ENCODE results near the gene KATNAL2.

KATNAL2 gene

DNA sequence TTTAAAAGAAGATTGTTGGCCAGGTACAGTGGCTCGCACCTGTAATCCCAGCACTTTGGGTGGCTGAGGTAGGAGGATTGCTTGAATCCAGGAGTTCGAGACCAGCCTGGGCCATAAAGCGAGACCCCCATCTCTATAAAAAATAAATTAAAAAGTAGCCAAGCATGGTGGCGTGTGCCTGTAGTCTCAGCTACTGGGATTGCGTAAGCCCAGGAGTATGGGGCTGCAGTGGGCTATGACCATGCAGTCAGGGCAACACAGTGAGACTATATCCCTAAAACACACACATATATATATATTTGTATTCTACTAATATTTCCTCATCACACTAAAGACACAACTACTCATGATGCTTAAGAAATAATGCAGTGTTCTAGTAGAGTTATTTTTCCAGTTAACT is 225.8 kb downstream of the KATNAL2 start:
- Histone ChIP-seq H3K4me1 (no peaks in the 10 kb centered on the region), H3K27me3 (ENCODE audit: low read depth) (no peaks in the 10 kb centered on the region), H3K4me3 (no peak overlapping the region), H3K9me3 (no peaks in the 10 kb centered on the region), H3K36me3 (replicated peaks) (no peaks in the 10 kb centered on the region)
- DNase-seq (ENCODE audit: low spot score in 2 of 2), result no peak
- in situ Hi-C loops (cut with MboI; ENCODE audit: low sequenced_read_pairs), result no loop called here

DNA sequence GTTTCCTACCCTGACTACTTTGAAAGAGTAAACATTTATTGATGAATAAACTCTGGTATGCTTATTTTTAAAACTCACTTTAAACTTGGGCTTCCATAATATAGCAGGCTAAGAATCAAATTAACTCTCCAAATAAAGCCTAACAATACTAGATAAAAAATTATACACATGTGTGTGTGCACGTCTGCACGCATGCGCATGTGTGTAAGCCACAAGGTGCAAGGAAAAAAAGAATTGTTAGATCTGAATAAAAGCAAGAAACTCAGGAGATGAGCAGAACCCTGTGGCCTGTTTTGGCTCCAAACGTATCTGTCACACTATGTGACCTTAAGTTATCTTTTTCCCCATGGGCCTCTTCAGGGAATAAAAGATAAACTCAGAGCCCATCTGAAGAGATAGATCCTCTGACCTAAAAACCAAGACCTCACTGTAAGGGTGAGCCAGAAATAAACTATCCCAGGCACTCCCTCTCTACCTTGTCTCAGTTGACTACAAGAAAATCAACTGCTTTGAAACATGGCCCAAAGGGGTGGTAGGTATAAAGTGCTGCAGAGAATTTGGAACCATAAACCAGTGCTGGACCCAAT is 226.6 kb downstream of the KATNAL2 start:
- DNase-seq (ENCODE audit: low spot score in 2 of 2), result no peak
- Histone ChIP-seq H3K27me3 (ENCODE audit: low read depth) (no peaks in the 10 kb centered on the region), H3K9me3 (no peaks in the 10 kb centered on the region), H3K4me3 (no peak overlapping the region), H3K36me3 (replicated peaks) (no peaks in the 10 kb centered on the region), H3K4me1 (no peaks in the 10 kb centered on the region; the same call in 1 of the 2 replicates)
- in situ Hi-C loops (cut with MboI; ENCODE audit: low sequenced_read_pairs), result no loop called here

DNA sequence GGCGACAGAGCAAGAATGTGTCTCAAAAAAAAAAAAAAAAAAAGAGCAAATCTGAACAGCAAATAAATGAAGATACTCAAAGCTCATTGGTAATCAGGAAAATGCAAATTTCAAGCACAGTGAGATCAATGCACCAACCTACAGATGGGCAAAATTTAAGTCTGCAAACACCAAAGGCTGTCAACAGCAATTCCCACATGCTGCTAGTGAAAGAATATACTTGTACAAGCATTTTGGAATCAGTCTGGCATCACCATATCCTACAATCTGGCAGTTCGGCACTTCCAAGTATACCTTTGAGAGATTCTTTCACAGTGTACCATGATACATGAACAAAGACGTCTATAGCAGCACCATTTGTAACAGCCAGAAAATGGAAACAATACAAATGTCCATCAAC is 228.8 kb downstream of the KATNAL2 start:
- H3K4me3 ChIP-seq, result no peak overlapping the region
- H3K36me3 ChIP-seq (replicated peaks), result no peaks in the 10 kb centered on the region
- in situ Hi-C loops (cut with MboI; ENCODE audit: low sequenced_read_pairs), result no loop called here
- H3K27me3 ChIP-seq (ENCODE audit: low read depth), result no peaks in the 10 kb centered on the region
- H3K9me3 ChIP-seq, result no peaks in the 10 kb centered on the region
- H3K4me1 ChIP-seq, result peaks cover 7% of the 10 kb centered on the region
- no peak for DNase-seq (ENCODE audit: low spot score in 2 of 2)

DNA sequence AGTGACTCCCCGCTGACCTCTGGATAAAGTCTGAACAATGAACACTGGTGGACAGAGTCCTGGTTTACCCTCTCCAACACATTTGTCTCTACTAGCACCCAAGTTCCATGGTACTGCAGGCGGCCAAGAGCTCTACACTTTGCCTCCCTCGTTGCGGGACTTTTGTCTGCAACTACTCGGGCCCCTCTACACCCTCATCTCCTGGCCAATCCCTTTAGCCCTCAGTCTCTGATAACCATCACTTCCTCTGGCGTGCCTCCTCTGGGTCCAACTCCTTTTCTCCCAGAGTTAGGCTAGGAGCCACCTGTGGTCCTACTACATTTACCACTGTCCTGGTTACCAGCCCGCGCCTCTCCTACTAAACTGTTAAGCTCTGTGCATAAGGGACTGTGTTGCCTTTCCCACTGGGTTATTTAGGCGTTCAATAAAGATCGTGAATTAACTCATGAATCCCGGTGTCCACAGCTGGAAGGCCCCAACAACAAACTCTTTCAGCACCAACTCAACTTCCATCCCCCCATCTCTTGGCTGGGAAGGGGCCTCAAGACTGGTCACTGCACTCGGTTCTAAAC is 232.1 kb downstream of the KATNAL2 start:
- in situ Hi-C loops (cut with MboI; ENCODE audit: low sequenced_read_pairs), result no loop called here
- no peak for DNase-seq (ENCODE audit: low spot score in 2 of 2)

DNA sequence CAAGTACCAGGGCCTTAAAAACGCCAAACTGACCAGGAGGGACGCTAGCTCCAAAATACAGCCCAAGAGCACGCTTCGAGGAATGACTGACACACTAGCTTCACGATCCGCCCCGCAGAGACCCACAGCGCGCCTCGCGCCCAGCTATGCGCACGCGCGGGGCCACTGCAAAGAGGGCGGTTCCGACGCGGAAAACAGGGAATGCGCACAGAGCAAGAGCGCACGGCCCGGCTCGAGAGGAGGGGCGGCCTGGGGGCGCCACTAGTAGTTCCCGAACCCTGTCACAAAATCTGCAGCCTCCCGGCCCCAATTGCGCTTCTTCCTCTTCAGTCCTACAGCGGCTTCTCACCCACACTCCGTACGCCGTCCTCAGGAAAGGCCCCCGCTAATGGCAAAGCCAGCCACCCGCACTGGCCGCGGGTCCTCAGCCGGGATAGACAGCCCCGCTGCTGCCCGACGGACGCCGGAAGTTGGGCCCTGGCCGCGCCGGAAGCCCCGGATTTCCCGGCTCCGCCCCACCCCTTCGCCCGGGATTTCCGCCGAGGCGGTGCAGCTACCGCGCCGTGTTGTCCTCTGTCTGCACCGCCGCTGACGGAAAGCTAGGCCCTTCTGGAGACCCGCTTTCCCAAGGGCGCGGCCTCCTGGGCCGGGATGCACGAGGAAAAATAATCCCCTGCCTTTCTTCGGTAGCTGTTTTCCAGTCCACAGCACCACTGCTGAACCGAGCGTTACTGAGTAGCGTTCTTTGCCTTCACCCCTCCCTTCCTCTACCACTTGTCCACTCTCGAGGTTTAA is 232.8 kb downstream of the KATNAL2 start, which contains the start of gene HDHD2:
Gene HDHD2 (minus strand): TSS at position 472 of the 795 bp plus-strand sequence. CDS start 14,061 bp downstream, outside the sequence.
- in situ Hi-C loops (cut with MboI; ENCODE audit: low sequenced_read_pairs), result no loop called here
- peak; percentile 78 to 90 for DNase-seq (ENCODE audit: low spot score in 2 of 2)
- H3K27me3 ChIP-seq (ENCODE audit: low read depth), result no peaks in the 10 kb centered on the region
- H3K9me3 ChIP-seq, result no peaks in the 10 kb centered on the region
- H3K4me1 ChIP-seq, result peaks cover 9% of the 10 kb centered on the region
- H3K4me3 ChIP-seq, result peak within 1 kb of the TSS; percentile 74
- H3K36me3 ChIP-seq (replicated peaks), result peaks cover 11% of the 10 kb centered on the region

More for the DNA sequence above, 232.1 kb downstream of the KATNAL2 start:
- Histone ChIP-seq H3K27me3 (ENCODE audit: low read depth) (no peaks in the 10 kb centered on the region), H3K36me3 (replicated peaks) (peaks cover 10% of the 10 kb centered on the region), H3K4me1 (peaks cover 9% of the 10 kb centered on the region), H3K4me3 (peak overlapping the region; percentile 74), H3K9me3 (no peaks in the 10 kb centered on the region)

DNA sequence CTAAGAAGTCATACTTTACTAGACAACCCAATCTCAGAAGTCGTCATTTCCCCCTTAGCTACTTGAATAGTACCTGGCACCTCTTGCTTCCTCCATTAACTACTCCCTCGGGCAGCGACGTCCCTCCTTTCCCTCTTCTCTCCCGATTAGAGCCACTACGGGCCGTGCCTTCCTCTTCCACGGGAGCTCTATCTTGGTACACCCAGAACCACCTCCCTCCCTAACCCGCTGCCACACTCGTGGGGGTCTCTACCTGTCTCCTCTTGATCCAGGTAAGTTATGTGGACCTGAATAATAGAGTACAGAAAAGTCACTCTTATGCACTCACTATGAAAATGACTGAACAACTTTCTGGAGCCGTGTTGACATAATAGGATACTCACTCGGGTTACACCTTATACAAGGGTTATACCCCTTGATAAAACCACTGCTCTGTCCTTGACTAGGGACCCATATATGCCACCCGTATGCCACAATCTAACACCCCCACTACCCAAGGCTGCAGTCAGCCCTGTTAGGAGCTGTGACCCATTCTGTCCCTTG is 233.5 kb downstream of the KATNAL2 start:
- H3K4me1 ChIP-seq, result peaks cover 9% of the 10 kb centered on the region
- DNase-seq (ENCODE audit: low spot score in 2 of 2), result peak in 1 of 2 experiments; percentile 26
- in situ Hi-C loops (cut with MboI; ENCODE audit: low sequenced_read_pairs), result no loop called here
- H3K27me3 ChIP-seq (ENCODE audit: low read depth), result no peaks in the 10 kb centered on the region
- H3K36me3 ChIP-seq (replicated peaks), result peaks cover 15% of the 10 kb centered on the region
- no peaks in the 10 kb centered on the region for H3K9me3 ChIP-seq
- peak overlapping the region; percentile 74 for H3K4me3 ChIP-seq

DNA sequence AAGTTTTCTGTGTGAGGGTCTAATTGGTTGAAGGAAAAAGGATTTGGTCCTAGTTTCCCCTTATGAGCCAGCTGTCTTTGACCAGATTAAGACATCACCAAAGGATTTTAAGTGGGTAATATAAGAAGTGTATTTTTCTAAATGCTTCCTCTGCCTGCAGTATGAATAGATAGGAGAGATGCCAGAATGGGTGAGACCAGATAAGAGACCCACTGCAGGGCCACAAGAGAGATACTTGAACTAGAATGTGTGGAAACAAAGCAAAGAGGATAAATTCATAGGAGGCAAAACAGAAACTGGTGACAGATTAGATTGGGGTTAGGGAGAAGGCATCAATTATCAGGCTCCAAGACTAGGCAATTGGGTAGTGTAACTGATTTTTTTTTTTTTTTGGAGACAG is 234.0 kb downstream of the KATNAL2 start:
- Histone ChIP-seq H3K4me1 (peaks cover 9% of the 10 kb centered on the region), H3K27me3 (ENCODE audit: low read depth) (no peaks in the 10 kb centered on the region), H3K36me3 (replicated peaks) (peaks cover 15% of the 10 kb centered on the region), H3K4me3 (peak overlapping the region; percentile 74), H3K9me3 (no peaks in the 10 kb centered on the region)
- no peak for DNase-seq (ENCODE audit: low spot score in 2 of 2)
- in situ Hi-C loops (cut with MboI; ENCODE audit: low sequenced_read_pairs), result no loop called here

All from HAP-1 (cell line).